Fibroblast of skin of left quadriceps (primary cell): ENCODE results near the gene DPEP1.

Experiments used
- DNase-seq, 2 experiments: peaks; one replicate each; pipeline ENCODE4 v3.0.0-alpha.2; 2013; ENCODE audit warnings: low read depth in 2 of 2

The DPEP1 gene

GRCh38 chr16:89686520-89687091 lies 73.2 kb downstream of the DPEP1 start, which contains the start of gene CDK10:
Gene CDK10, plus strand, starts transcription at chr16:89686689. Its CDS starts 22 bp downstream, at chr16:89686711.
- DNase-seq: peak; percentile 70 to 74

GRCh38 chr16:89687092-89687940 lies 73.9 kb downstream of the DPEP1 start:
- DNase-seq: no peak
